GM04503 (cell line): ENCODE measurements around the gene KHDRBS1.
"Not testable (repeated sequence)": the region's sequence is repeated elsewhere in the genome, so short reads cannot be mapped to it uniquely, and the experiment has no call there.

Experiments used
- DNase-seq: peaks from one replicate; pipeline ENCODE4 v3.0.0-alpha.2; 2012; ENCODE audit warnings: low read depth

Gene KHDRBS1

GRCh38 chr1:32013386-32014198 is at the start of gene KHDRBS1:
Gene KHDRBS1 (plus strand): TSS chr1:32013868. CDS start chr1:32013996, 128 bp downstream.
- peak; percentile 92 for DNase-seq

DNA sequence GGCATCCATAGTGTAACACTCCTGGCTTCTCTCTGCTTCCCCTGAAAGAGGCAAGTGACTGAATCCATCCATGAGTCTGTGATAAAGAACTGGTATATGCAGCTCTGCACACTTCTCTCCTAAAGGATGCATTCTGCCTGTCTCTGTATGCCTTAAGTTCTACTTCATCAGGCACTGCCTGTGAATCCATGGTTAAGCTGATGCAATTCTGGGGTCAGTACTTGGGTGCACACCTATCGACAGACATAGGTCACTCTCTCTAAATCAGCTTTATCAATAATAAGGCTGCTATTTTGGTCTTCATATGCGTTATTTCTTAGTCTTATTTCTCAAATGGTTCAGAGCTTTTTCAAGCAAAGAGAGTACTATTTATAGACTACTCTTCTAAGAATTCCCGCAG is 42.8 kb upstream of the KHDRBS1 start:
- no peak for DNase-seq

DNA sequence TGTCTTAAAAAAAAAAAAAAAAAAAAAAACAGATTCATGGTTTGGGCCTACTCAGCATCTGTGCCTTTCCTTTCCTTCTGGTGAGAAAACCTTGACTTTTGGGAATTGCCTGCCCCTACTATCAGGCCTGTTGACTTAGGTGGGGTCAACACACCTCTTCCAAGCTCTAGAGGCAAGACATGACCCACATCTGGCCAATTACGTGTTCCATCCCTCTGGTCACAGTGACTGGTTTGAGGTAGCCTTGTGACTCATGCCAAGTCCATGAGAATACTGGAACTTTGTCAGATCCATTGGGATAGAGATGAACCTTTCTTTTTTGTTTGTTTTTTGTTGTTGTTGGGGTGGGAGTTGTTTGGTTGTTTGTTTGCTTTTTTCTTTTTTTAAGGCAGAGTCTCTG is 37.3 kb upstream of the KHDRBS1 start:
- peak; percentile 55 for DNase-seq

GRCh38 chr1:31977385-31978131 is 36.1 kb upstream of the KHDRBS1 start:
- peak; percentile 81 for DNase-seq

- no peak for DNase-seq
These were observed 34.7 kb upstream of the KHDRBS1 start for GRCh38 chr1:31978843-31979400.

GRCh38 chr1:31980835-31981455 is 32.7 kb upstream of the KHDRBS1 start:
- DNase-seq = no peak

GRCh38 chr1:31981456-31981839 is 32.2 kb upstream of the KHDRBS1 start:
- DNase-seq = no peak

GRCh38 chr1:31981972-31982371 is 31.7 kb upstream of the KHDRBS1 start:
- no peak for DNase-seq

DNA sequence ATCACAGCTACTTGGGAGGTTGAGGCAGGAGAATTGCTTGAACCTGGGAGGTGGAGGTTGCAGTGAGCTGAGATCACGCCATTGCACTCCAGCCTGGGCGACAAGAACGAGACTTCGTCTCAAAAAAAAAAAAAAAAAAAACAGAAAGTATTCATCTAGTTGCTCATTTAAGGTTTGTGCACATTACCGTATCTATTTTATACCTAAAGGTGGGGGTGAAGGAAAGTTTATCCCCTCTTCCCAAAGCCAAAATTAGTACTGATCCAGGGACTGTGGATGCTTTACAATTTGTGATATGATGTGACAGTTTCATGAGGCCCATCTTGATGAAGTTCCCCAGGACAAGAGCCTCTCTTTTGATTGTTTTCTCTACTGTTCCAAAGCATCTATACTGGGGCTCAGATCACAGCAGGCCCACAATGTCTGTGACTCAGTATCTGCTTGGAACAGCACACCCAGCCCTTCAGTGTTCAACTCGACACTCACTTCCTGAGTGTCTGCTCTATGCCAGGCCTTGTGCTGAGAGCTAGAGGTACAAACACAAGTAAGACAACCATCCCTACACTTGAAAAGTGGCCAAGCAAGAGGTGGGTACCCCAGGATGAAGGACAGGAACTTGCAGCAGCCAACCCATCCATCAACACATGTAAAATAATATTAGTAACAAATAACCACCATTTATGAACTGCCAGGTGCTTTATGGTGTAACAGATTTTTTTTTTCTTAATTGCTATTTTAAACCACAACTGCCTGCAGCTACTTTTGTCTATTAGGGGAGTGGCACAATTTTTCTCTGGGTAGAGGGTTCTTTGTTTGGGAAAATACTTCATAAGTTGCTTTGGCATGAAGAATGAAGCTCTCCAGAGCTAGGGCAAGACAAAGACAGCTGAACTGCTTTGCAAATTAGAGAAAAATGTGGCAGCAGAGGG is 29.0 kb upstream of the KHDRBS1 start:
- no peak for DNase-seq

DNA sequence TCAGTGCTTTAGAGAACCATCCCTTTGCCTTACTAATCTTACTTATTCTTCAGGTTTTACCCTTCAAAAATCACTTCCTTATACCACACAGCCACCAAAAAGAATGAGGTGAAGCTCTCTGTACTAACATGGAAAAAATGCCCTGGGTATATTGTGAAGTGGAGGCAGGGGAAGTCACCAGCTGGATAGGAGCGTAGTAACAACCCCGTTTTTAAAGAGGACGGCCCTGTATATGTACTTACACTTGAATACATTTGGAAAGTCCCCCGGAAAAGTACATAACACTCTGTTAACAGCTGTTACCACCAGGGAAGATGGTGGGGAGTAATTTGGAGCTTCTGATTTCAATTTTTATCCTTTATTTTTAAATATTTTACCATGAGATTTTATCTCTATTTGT is 28.2 kb upstream of the KHDRBS1 start:
- DNase-seq = no peak

DNA sequence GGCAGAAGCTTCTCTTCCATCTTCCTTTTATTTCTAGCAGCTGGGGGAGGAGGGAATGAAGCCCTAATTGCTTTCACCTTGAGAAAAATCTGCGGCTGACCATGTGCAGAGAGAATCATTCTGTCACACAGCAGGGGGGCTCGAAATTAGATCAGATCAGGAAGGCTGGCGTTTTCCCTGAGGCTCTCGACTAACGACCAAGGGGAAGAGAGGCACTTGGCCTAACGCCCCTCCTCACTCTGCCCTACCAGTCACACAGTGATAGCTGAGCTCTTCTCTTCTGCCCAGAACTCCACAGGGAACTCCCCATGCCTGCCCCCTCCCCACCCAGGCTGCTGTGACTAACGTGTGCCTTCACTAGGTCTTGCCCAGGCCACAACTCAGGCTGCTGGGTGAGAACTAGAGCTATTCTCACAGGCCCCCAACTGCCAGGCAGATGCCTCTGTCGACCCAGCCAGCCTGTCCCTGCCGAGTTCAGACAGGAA is 26.5 kb upstream of the KHDRBS1 start:
- DNase-seq = no peak

DNA sequence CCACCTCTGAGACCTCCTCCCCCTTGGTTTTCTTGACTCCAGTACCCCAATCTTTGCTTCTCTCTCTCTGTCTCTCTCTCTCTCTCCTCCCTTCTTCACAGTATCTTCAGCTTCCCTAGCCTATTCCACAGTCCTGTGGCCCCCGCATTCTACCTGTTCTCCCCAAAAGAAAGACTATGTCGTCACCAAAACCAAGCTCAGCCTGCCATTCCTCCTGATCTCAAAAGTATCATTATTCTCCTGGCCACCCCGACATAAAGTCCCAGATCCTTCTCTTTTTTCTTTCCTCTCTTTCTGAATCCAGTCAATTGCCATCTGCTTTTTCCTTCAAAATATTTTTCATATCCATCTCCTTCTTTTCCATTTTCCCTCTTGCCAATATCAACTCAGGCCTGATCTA is 23.7 kb upstream of the KHDRBS1 start:
- DNase-seq = no peak

DNA sequence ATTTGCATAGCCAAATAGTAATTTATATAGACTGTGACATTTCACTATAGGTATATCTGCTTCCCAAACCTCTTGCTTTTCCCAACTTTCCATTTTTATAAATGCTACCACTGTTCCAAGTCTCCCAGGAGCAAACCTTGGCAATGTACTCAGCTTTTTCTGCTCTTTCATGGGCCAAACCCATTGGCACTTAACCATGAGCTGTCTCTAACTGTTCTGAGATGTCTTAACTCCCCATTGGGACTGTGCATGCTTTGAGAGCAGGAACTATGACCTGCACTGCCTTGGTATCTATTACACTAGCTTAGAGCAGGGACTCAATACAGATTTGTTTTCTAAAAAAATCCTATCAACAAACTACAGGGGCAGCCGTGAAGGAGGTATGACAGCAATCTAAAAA is 22.5 kb upstream of the KHDRBS1 start:
- DNase-seq = no peak

DNA sequence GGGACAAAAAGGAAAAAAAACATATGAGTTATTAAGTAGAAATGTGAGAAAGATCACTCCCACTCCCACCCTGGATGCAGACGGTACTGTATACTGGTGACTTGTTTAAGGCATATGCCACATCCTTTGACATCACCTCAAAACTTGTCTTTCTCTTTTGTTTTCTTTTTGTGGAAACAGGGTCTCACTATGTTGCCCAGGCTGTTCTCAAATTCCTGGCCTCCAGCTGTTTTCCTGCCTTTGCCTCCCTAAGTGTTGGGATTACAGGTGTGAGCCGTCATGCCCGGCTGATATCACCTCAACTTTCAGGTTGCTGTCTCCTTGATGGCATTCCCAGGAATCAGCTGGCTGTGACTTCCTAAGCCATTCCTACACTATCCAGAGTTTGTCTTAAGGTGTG is 18.4 kb upstream of the KHDRBS1 start:
- no peak for DNase-seq

DNA sequence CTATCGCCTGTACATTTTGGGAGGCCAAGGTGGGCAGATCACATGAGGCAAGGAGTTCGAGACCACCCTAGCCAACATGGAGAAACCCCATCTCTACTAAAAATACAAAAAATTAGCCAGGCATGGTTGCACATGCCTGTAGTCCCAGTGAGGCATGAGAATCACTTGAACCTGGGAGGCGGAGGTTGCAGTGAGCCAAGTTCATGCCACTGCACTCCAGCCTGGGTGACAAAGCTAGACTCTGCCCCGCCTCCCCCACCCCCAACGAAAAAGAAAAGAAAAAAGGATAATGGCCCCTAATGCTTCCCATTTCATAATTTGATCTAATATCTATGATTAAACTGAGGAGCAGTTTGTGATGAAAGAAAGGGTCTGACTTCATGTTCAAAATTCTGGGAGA is 17.5 kb upstream of the KHDRBS1 start:
- not testable (repeated sequence) for DNase-seq

DNA sequence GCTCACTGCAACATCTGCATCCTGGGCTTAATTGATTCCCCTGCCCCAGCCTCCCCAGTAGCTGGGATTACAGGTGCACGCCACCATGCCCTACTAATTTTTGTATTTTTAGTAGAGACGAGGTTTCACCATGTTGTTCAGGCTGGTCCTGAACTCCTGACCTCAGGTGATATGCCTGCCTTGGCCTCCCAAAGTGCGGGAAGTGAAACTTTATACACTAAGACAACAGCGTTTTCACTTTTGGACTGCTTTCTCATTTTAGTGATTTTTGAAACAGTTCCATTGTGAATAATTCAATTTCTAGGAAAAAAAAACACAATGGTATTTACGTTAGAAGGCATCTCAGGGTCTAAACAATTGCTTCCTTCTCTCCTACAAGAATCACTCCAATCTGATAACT is 11.8 kb upstream of the KHDRBS1 start:
- DNase-seq = no peak

GRCh38 chr1:32002285-32002684 is 11.4 kb upstream of the KHDRBS1 start:
- DNase-seq = not testable (repeated sequence)

DNA sequence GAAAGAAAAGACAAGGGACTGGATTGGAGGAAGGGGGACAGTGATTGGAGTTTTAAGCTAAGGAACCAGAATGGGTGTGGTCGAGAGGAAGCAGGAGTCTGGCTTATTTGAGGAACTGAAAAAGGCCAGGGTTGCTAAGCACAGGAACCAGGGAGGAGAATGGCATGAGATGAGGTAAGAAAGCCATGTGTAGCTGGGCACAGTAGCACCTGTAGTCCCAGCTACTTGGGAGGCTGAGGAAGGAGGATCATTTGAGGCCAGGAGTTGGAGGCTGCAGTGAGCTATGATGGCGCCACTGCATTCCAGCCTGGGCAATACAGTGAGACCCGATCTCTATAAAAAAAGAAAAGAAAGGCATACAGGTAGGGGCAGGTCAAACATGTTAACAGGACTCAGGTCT is 8.1 kb upstream of the KHDRBS1 start:
- no peak for DNase-seq

DNA sequence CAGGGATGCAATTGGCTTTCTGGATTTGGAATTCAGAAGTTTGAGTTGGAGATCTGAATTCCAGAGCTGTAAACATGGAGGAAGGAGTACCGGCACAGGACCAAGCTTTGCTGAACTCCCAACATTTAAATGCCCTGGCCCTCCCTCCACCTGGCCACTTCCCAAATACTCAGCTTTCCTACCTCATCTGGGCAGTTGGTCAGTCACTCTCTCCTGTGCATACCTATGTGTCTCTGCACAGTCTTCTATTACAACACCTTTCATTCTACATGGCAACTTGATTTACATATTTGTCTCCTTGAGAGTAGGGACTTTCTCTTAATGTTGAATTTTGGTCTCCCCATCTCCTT is 6.1 kb upstream of the KHDRBS1 start:
- DNase-seq = no peak

- DNase-seq = no peak
These were observed 3.4 kb upstream of the KHDRBS1 start for GRCh38 chr1:32010246-32010645.

DNA sequence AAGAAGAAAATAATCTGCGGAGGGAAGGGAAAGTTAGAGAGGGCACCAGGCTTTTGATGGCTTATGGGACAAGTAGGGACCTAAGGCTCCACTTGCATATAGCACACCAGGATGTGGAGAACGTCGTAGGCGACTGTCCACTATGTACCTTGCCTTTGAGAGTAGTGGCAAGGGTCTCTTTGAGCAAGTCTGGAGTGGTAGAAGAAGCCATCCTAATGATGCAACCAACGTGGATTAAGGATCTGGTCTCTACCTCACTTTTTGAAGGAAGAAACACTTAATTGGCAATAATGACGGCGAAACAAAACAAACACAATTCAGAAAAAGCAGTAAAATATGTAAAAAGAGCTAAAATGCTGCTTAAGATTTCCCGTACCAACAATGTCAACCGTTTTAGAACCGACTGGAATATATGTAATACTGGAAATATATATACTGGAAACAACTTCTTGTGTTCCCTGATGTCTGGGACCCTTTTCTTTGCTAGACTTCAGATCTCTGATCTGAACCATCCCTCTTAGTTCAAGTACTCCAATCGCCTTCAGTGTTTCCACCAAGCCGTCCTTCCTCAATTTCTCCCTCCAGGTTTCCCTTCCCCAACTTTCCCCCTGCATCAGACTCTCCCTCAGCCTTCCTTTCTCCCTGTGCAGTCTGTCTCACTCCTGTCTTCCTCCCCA is 821 bp upstream of the KHDRBS1 start:
- no peak for DNase-seq
